GM23338 (cell line): ENCODE data around the gene NIT1. TPM values are rescaled to one million over a fixed set of nuclear protein-coding genes. Genes with fewer than 3 reads are reported as not detected.

Experiments
- ATAC-seq: fragments of 200-7000 bp; cut with Tn5 transposase; 3 replicates; pipeline ENCODE4 v1.9.1; 2020
- DNase-seq: peaks from one replicate; pipeline ENCODE4 v3.0.0-alpha.2; 2015; ENCODE audit warnings: low spot score
- H2AFZ ChIP-seq: fragments of 200-600 bp; sonication (generic); 2 replicates; pipeline ENCODE4 v1.8.0; 2016; ENCODE audit warnings: antibody characterized with exemption, mild to moderate bottlenecking, moderate library complexity
- H3F3A ChIP-seq: fragments of 200-600 bp; sonication (generic); replicated peaks from 2 replicates; pipeline ENCODE4 v1.8.0; 2017; ENCODE audit warnings: antibody characterized with exemption, mixed run types, low read depth
- H3K27ac ChIP-seq: fragments of 200-600 bp; sonication (generic); 2 replicates; pipeline ENCODE4 v1.6.1; 2016; ENCODE audit warnings: low read depth
- H3K27me3 ChIP-seq: fragments of 200-600 bp; sonication (generic); 2 replicates; pipeline ENCODE4 v1.8.0; 2016; ENCODE audit warnings: mild to moderate bottlenecking, mixed run types, moderate library complexity; ENCODE audit not compliant: insufficient read depth
- H3K36me3 ChIP-seq: fragments of 200-600 bp; sonication (generic); 2 replicates; pipeline ENCODE4 v1.8.0; 2016; ENCODE audit warnings: mild to moderate bottlenecking; ENCODE audit not compliant: insufficient read depth
- H3K4me1 ChIP-seq: fragments of 200-600 bp; sonication (generic); 2 replicates; pipeline ENCODE4 v1.8.0; 2016; ENCODE audit warnings: mild to moderate bottlenecking, moderate library complexity; ENCODE audit not compliant: insufficient read depth
- H3K4me2 ChIP-seq: fragments of 200-600 bp; sonication (generic); 2 replicates; pipeline ENCODE4 v1.7.1; 2017; ENCODE audit warnings: mixed run types
- H3K4me3 ChIP-seq: fragments of 200-600 bp; sonication (generic); 2 replicates; pipeline ENCODE4 v1.6.1; 2016; ENCODE audit warnings: mixed run types
- H3K79me2 ChIP-seq: fragments of 200-600 bp; sonication (generic); replicated peaks from 2 replicates; pipeline ENCODE4 v1.8.0; 2017; ENCODE audit warnings: mild to moderate bottlenecking; ENCODE audit not compliant: insufficient read depth
- H3K9me2 ChIP-seq: fragments of 200-600 bp; sonication (generic); 2 replicates; pipeline ENCODE4 v1.8.0; 2017; ENCODE audit not compliant: insufficient read depth
- H4K20me1 ChIP-seq: fragments of 200-600 bp; sonication (generic); replicated peaks from 2 replicates; pipeline ENCODE4 v1.8.0; 2017; ENCODE audit warnings: mild to moderate bottlenecking; ENCODE audit not compliant: insufficient read depth
- H3K27ac Mint-ChIP-seq: 2 replicates; pipeline ENCODE4 v1.8.0; 2020; ENCODE audit warnings: inconsistent platforms, mild to moderate bottlenecking, moderate library complexity, mixed read lengths
- H3K27me3 Mint-ChIP-seq: 3 replicates; pipeline ENCODE4 v1.8.0; 2022; ENCODE audit warnings: low read depth, mild to moderate bottlenecking, moderate library complexity, mixed read lengths, inconsistent platforms; ENCODE audit not compliant: insufficient read depth, poor library complexity
- H3K36me3 Mint-ChIP-seq: 3 replicates; pipeline ENCODE4 v1.8.0; 2021; ENCODE audit warnings: low read depth, mild to moderate bottlenecking, inconsistent platforms, moderate library complexity, mixed read lengths
- H3K4me1 Mint-ChIP-seq: 3 replicates; pipeline ENCODE4 v1.8.0; 2020; ENCODE audit warnings: mild to moderate bottlenecking, inconsistent platforms, mixed read lengths
- H3K4me3 Mint-ChIP-seq: 3 replicates; pipeline ENCODE4 v1.8.0; 2021; ENCODE audit warnings: moderate library complexity, mild to moderate bottlenecking, inconsistent platforms, mixed read lengths
- H3K9me3 Mint-ChIP-seq: 3 replicates; pipeline ENCODE4 v1.8.0; 2020; ENCODE audit warnings: moderate library complexity, mild to moderate bottlenecking, inconsistent platforms, mixed read lengths
- CREB1 ChIP-seq: fragments of 250-450 bp; sonication (Bioruptor Pico); IDR thresholded peaks from 2 replicates; pipeline ENCODE4 v1.5.0; 2020; ENCODE audit warnings: low read depth, mild to moderate bottlenecking, moderate library complexity
- CTCF ChIP-seq, 2 experiments: fragments of 200-600 bp in 1 of 2; sonication (generic) in 1 of 2; conservative IDR thresholded peaks; 2 replicates each; pipeline versions ENCODE4 v1.5.1 to v1.6.1; 2016 to 2017; ENCODE audit warnings: antibody characterized with exemption in 2 of 2, low read depth in 2 of 2, mild to moderate bottlenecking in 2 of 2, moderate library complexity in 1 of 2
- ETS1 ChIP-seq: IDR thresholded peaks from 2 replicates; pipeline ENCODE4 v1.6.1; 2016; ENCODE audit warnings: antibody characterized with exemption
- EZH2 ChIP-seq: fragments of 200-600 bp; sonication (generic); IDR thresholded peaks from one replicate; pipeline ENCODE4 v1.8.0; 2017; ENCODE audit warnings: antibody characterized with exemption, mild to moderate bottlenecking, low read depth; ENCODE audit not compliant: unreplicated experiment
- EZH2phosphoT487 ChIP-seq: fragments of 200-600 bp; sonication (generic); IDR thresholded peaks from one replicate; pipeline ENCODE4 v1.8.1; 2018; ENCODE audit warnings: antibody characterized with exemption; ENCODE audit not compliant: unreplicated experiment
- JUNB ChIP-seq: IDR thresholded peaks from one replicate; pipeline ENCODE4 v1.6.1; 2016; ENCODE audit warnings: antibody characterized with exemption; ENCODE audit not compliant: unreplicated experiment
- NANOG ChIP-seq: IDR thresholded peaks from 2 replicates; pipeline ENCODE4 v1.6.1; 2016; ENCODE audit warnings: antibody characterized with exemption, borderline replicate concordance
- POLR2AphosphoS5 ChIP-seq: IDR thresholded peaks from 2 replicates; pipeline ENCODE4 v1.6.1; 2016; ENCODE audit warnings: antibody characterized with exemption, low read depth
- REST ChIP-seq: IDR thresholded peaks from one replicate; pipeline ENCODE4 v1.6.1; 2018; ENCODE audit warnings: antibody characterized with exemption; ENCODE audit not compliant: unreplicated experiment
- STAT1 ChIP-seq: IDR thresholded peaks from one replicate; pipeline ENCODE4 v1.6.1; 2016; ENCODE audit warnings: antibody characterized with exemption; ENCODE audit not compliant: unreplicated experiment
- ZNF114 ChIP-seq: fragments of 250-450 bp; sonication (Bioruptor Pico); IDR thresholded peaks from 2 replicates; pipeline ENCODE4 v1.5.0; 2020; ENCODE audit warnings: mild to moderate bottlenecking, moderate library complexity
- ZNF331 ChIP-seq: fragments of 250-450 bp; sonication (Bioruptor Pico); IDR thresholded peaks from 2 replicates; pipeline ENCODE4 v1.5.0; 2020; ENCODE audit warnings: low read depth, mild to moderate bottlenecking, moderate library complexity
- ZNF462 ChIP-seq: fragments of 250-450 bp; sonication (Bioruptor Pico); IDR thresholded peaks from 2 replicates; pipeline ENCODE4 v1.5.0; 2020; ENCODE audit warnings: mild to moderate bottlenecking, moderate library complexity
- polyA plus RNA-seq: library from polyadenylated mRNA; unstranded; fragments of >200 nt; fragmentation: Nextera tagmentation; extraction: Ambion mirVana; gene quantifications from 2 replicates; pipeline ENCODE4 v1.2.1, GENCODE V29; 2016
- total RNA-seq: library from RNA; depleted of rRNA; stranded (reverse); fragments of >200 nt; shearing (Covaris generic); gene quantifications from 2 replicates; pipeline ENCODE4 v1.2.3, GENCODE V29; 2014

NIT1 gene
- total and polyA plus RNA-seq, 2 experiments from 2014 or later: 35.9 to 43.0 TPM

- Mint-ChIP-seq H3K4me1 (peaks cover 8% of the 10 kb centered on the region), H3K36me3 (no peaks in the 10 kb centered on the region; the same call in 2 of the 3 replicates), H3K9me3 (no peaks in the 10 kb centered on the region), H3K4me3 (no peak overlapping the region), H3K27me3 (peaks cover 10% of the 10 kb centered on the region), H3K27ac (no peak overlapping the region)
- Histone ChIP-seq H3K9me2 (no peaks in the 10 kb centered on the region; the same call in 1 of the 2 replicates), H3F3A (peaks cover 5% of the 10 kb centered on the region; the same call in 1 of the 2 replicates), H3K36me3 (no peaks in the 10 kb centered on the region), H3K27ac (no peak overlapping the region), H2AFZ (no peak overlapping the region), H4K20me1 (no peaks in the 10 kb centered on the region), H3K79me2 (no peaks in the 10 kb centered on the region), H3K4me2 (no peak overlapping the region), H3K4me1 (peaks cover 8% of the 10 kb centered on the region; the same call in 1 of the 2 replicates), H3K4me3 (no peak overlapping the region), H3K27me3 (no peaks in the 10 kb centered on the region)
- ATAC-seq (no peak), DNase-seq (no peak)
- TF ChIP-seq NANOG (no peak), POLR2AphosphoS5 (no peak), EZH2 (no peak), EZH2phosphoT487 (no peak), ZNF114 (CRISPR knock-in tag) (no peak), CTCF (conservative IDR thresholded peaks at IDR 0.05; ENCODE audit: low read depth in 2 of 2) (no peak), ETS1 (no peak), REST (no peak), ZNF331 (CRISPR knock-in tag) (no peak), STAT1 (no peak), CREB1 (no peak), JUNB (no peak), ZNF462 (no peak)
These were observed 40.5 kb upstream of the NIT1 start for GRCh38 chr1:161077426-161077825.
